ENCODE results near the gene RDH11.
"Not testable (repeated sequence)": the region's sequence is repeated elsewhere in the genome, so short reads cannot be mapped to it uniquely, and the experiment has no call there.

RDH11 gene

GRCh38 chr14:67721875-67722274 is 26.3 kb upstream of the RDH11 start:
- no peak for TF ChIP-seq EZH2phosphoT487 (IDR thresholded peaks at IDR 0.05; ENCODE audit: borderline replicate concordance)
- no peak for TF ChIP-seq CTCF (conservative IDR thresholded peaks at IDR 0.05; ENCODE audit: low read length)
- Histone ChIP-seq H3K4me1 (ENCODE audit: insufficient read depth, low read length, poor library complexity, severe bottlenecking) (peaks cover 6% of the 10 kb centered on the region), H3K9me2 (replicated peaks; ENCODE audit: low read depth, low read length) (no peaks in the 10 kb centered on the region), H2AFZ (ENCODE audit: low read length) (0 out of 2 replicates have a peak overlapping the region, but pooled peaks have one; percentile 57), H3K4me3 (ENCODE audit: low read length, poor library complexity, severe bottlenecking) (no peak overlapping the region), H3K9me3 (ENCODE audit: insufficient read depth, low read depth, low read length) (no peaks in the 10 kb centered on the region), H3F3A (ENCODE audit: low read depth) (no peaks in the 10 kb centered on the region), H3K9ac (ENCODE audit: low read depth, low read length, poor library complexity, severe bottlenecking) (no peak overlapping the region), H3K4me2 (ENCODE audit: low read depth, low read length, poor library complexity, severe bottlenecking) (peak overlapping the region; percentile 31), H3K36me3 (ENCODE audit: insufficient read depth, low read length) (no peaks in the 10 kb centered on the region), H4K20me1 (ENCODE audit: insufficient read depth, low read length, poor library complexity, severe bottlenecking) (no peaks in the 10 kb centered on the region), H3K27me3 (ENCODE audit: insufficient read depth, low read length, poor library complexity, severe bottlenecking) (no peaks in the 10 kb centered on the region), H3K79me2 (ENCODE audit: insufficient read depth, low read length) (no peaks in the 10 kb centered on the region)

- TF ChIP-seq CTCF (conservative IDR thresholded peaks at IDR 0.05; ENCODE audit: low read length), result no peak
- TF ChIP-seq EZH2phosphoT487 (IDR thresholded peaks at IDR 0.05; ENCODE audit: borderline replicate concordance), result no peak
- no peaks in the 10 kb centered on the region for H3K79me2 ChIP-seq (ENCODE audit: insufficient read depth, low read length)
Measured at GRCh38 chr14:67719866-67720265, 24.3 kb upstream of the RDH11 start.

DNA sequence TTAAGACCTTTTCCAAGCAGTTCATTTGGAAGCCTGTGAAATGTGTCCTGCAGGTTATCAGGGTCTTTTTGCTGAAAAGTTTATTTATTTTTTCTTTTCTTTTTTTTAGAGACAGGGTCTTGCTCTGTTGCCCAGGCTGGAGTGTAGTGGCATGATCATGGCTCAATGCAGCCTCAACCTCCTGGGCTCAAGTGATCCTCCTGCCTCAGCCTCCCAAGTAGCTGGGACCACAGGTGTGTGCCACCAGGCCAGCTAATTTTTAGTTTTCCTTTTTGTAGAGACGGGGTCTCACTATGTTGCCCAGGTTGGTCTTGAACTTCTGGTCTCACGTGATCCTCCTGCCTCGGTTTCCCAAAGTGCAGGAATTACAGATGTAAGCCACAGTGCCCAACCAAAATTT is 23.8 kb upstream of the RDH11 start:
- H3F3A ChIP-seq (ENCODE audit: low read depth); H3K27me3 ChIP-seq (ENCODE audit: insufficient read depth, low read length, poor library complexity, severe bottlenecking); H3K9me2 ChIP-seq (replicated peaks; ENCODE audit: low read depth, low read length); H2AFZ ChIP-seq (ENCODE audit: low read length); H3K4me1 ChIP-seq (ENCODE audit: insufficient read depth, low read length, poor library complexity, severe bottlenecking); H3K4me2 ChIP-seq (ENCODE audit: low read depth, low read length, poor library complexity, severe bottlenecking); H3K36me3 ChIP-seq (ENCODE audit: insufficient read depth, low read length); H4K20me1 ChIP-seq (ENCODE audit: insufficient read depth, low read length, poor library complexity, severe bottlenecking); H3K9me3 ChIP-seq (ENCODE audit: insufficient read depth, low read depth, low read length); H3K79me2 ChIP-seq (ENCODE audit: insufficient read depth, low read length); H3K4me3 ChIP-seq (ENCODE audit: low read length, poor library complexity, severe bottlenecking); H3K9ac ChIP-seq (ENCODE audit: low read depth, low read length, poor library complexity, severe bottlenecking): not testable (repeated sequence)

More at GRCh38 chr14:67719866-67720265, 24.3 kb upstream of the RDH11 start:
- H3K4me2 ChIP-seq (ENCODE audit: low read depth, low read length, poor library complexity, severe bottlenecking), result no peak overlapping the region
- no peaks in the 10 kb centered on the region for H3K9me2 ChIP-seq (replicated peaks; ENCODE audit: low read depth, low read length)
- H3K9ac ChIP-seq (ENCODE audit: low read depth, low read length, poor library complexity, severe bottlenecking), result no peak overlapping the region
- H4K20me1 ChIP-seq (ENCODE audit: insufficient read depth, low read length, poor library complexity, severe bottlenecking), result no peaks in the 10 kb centered on the region
- no peak overlapping the region for H2AFZ ChIP-seq (ENCODE audit: low read length)
- H3K9me3 ChIP-seq (ENCODE audit: insufficient read depth, low read depth, low read length), result no peaks in the 10 kb centered on the region
- H3F3A ChIP-seq (ENCODE audit: low read depth), result no peaks in the 10 kb centered on the region
- no peaks in the 10 kb centered on the region for H3K27me3 ChIP-seq (ENCODE audit: insufficient read depth, low read length, poor library complexity, severe bottlenecking)
- H3K4me1 ChIP-seq (ENCODE audit: insufficient read depth, low read length, poor library complexity, severe bottlenecking), result peaks cover 6% of the 10 kb centered on the region
- no peaks in the 10 kb centered on the region for H3K36me3 ChIP-seq (ENCODE audit: insufficient read depth, low read length)
- H3K4me3 ChIP-seq (ENCODE audit: low read length, poor library complexity, severe bottlenecking), result no peak overlapping the region

DNA sequence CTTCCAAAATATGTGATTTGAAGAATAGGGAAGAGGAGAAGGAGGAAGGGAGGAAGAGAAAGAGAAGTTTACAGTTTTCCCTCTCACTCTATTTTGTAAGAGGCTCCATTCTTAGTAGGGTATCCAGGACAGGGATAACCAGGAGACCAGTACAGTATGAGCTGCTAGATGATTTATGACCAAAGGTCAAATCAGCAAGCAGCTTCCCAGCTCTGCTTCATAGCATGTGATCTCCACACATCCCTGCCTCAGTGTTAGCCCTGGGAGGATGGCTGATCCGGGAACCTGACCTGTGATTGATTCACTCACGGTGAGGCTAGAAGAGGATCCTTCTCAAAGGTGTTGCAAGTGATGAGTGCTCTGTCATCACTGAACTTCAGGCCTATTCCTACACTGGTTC is 22.7 kb upstream of the RDH11 start:
- Histone ChIP-seq H3K9me2 (replicated peaks; ENCODE audit: low read depth, low read length) (no peaks in the 10 kb centered on the region), H3F3A (ENCODE audit: low read depth) (no peaks in the 10 kb centered on the region), H3K27me3 (ENCODE audit: insufficient read depth, low read length, poor library complexity, severe bottlenecking) (no peaks in the 10 kb centered on the region), H4K20me1 (ENCODE audit: insufficient read depth, low read length, poor library complexity, severe bottlenecking) (no peaks in the 10 kb centered on the region), H3K4me3 (ENCODE audit: low read length, poor library complexity, severe bottlenecking) (no peak overlapping the region), H3K9me3 (ENCODE audit: insufficient read depth, low read depth, low read length) (no peaks in the 10 kb centered on the region), H3K36me3 (ENCODE audit: insufficient read depth, low read length) (no peaks in the 10 kb centered on the region), H3K4me1 (ENCODE audit: insufficient read depth, low read length, poor library complexity, severe bottlenecking) (peaks cover 6% of the 10 kb centered on the region), H3K4me2 (ENCODE audit: low read depth, low read length, poor library complexity, severe bottlenecking) (no peak overlapping the region), H3K79me2 (ENCODE audit: insufficient read depth, low read length) (no peaks in the 10 kb centered on the region), H2AFZ (ENCODE audit: low read length) (no peak overlapping the region), H3K9ac (ENCODE audit: low read depth, low read length, poor library complexity, severe bottlenecking) (no peak overlapping the region)
- no peak for TF ChIP-seq CTCF (conservative IDR thresholded peaks at IDR 0.05; ENCODE audit: low read length)
